Endothelial cell of umbilical vein (primary cell): ENCODE results near the gene STUM. TPM values are rescaled to one million over a fixed set of nuclear protein-coding genes. Genes with fewer than 3 reads are reported as not detected.

ENCODE experiments used
- BruUV-seq: library from RNA; stranded (reverse); fragments of 400-500 nt; replicated peaks from 2 replicates; lab custom pipeline; 2021; lab: Mats Ljungman, UMichigan
- CTCF ChIA-PET: fragments of 300-600, 350-600 bp; sonication (Branson Sonifier 250); formaldehyde crosslinking; loops from one replicate; lab custom pipeline; 2021; ENCODE audit warnings: antibody characterized with exemption, inconsistent platforms; lab: Charles Lee
- POLR2A ChIA-PET: fragments of 300-600, 350-600 bp; sonication (Branson Sonifier 250); formaldehyde crosslinking; loops from one replicate; lab custom pipeline; 2021; ENCODE audit warnings: antibody characterized with exemption, inconsistent platforms; lab: Charles Lee
- DNase-seq: peaks from one replicate; pipeline ENCODE4 v3.0.0-alpha.2; 2011; ENCODE audit warnings: low read depth, low spot score
- FAIRE-seq: peaks from 2 replicates; lab custom pipeline; 2011; peaks lifted over from hg19 to GRCh38; lab: Jason Lieb, UNC
- H2AFZ ChIP-seq: 2 replicates; pipeline ENCODE4 v1.6.0; 2012; ENCODE audit warnings: low read depth, low read length, control low read depth, inconsistent platforms
- H3K27ac ChIP-seq: 2 replicates; pipeline ENCODE4 v1.5.1; 2011; ENCODE audit warnings: low read depth, mild to moderate bottlenecking, control low read depth, low read length, moderate library complexity; ENCODE audit not compliant: insufficient read depth
- H3K27me3 ChIP-seq, 2 experiments: 2 replicates each; pipeline versions ENCODE4 v1.6.0 to v1.6.1; 2011; ENCODE audit warnings: low read length in 2 of 2, mixed read lengths in 1 of 2; ENCODE audit not compliant: control insufficient read depth in 2 of 2, insufficient read depth in 2 of 2
- H3K36me3 ChIP-seq, 2 experiments: 2 replicates in 1 of 2; 3 replicates in 1 of 2; pipeline ENCODE4 v1.5.1; 2011; ENCODE audit warnings: low read length in 2 of 2, mild to moderate bottlenecking in 1 of 2, moderate library complexity in 1 of 2; ENCODE audit not compliant: control insufficient read depth in 2 of 2, insufficient read depth in 2 of 2; ENCODE audit errors: extremely low read depth in 1 of 2
- H3K4me1 ChIP-seq: 3 replicates; pipeline ENCODE4 v1.5.1; 2011; ENCODE audit warnings: mild to moderate bottlenecking, low read length; ENCODE audit not compliant: control insufficient read depth, insufficient read depth; ENCODE audit errors: extremely low read depth
- H3K4me2 ChIP-seq: 2 replicates; pipeline ENCODE4 v1.6.1; 2011; ENCODE audit warnings: low read length, control low read depth, mixed read lengths; ENCODE audit not compliant: insufficient read depth
- H3K4me3 ChIP-seq, 3 experiments: fragments of 200-600 bp in 1 of 3; sonication (generic), shearing (Covaris generic) in 1 of 3; replicated peaks in 1 of 3; 2 replicates each; pipeline ENCODE4 v1.5.1; 2011 to 2016; ENCODE audit warnings: control low read depth in 3 of 3, low read length in 3 of 3, mild to moderate bottlenecking in 2 of 3, inconsistent platforms in 1 of 3, low read depth in 1 of 3, moderate library complexity in 1 of 3; ENCODE audit not compliant: insufficient read depth in 1 of 3
- H3K79me2 ChIP-seq: 2 replicates; pipeline ENCODE4 v1.6.0; 2012; ENCODE audit warnings: low read length, inconsistent platforms; ENCODE audit not compliant: control insufficient read depth, insufficient read depth
- H3K9ac ChIP-seq: replicated peaks from 2 replicates; pipeline ENCODE3; 2011; ENCODE audit warnings: low read length, control low read depth; ENCODE audit not compliant: insufficient read depth; ENCODE audit errors: extremely low read depth
- H3K9me1 ChIP-seq: replicated peaks from 3 replicates; pipeline ENCODE4 v1.6.0; 2011; ENCODE audit warnings: mild to moderate bottlenecking, low read length; ENCODE audit not compliant: control insufficient read depth, insufficient read depth; ENCODE audit errors: extremely low read depth
- H3K9me3 ChIP-seq: replicated peaks from 2 replicates; pipeline ENCODE4 v1.5.1; 2012; ENCODE audit warnings: low read length, inconsistent platforms; ENCODE audit not compliant: control insufficient read depth, insufficient read depth
- H4K20me1 ChIP-seq: replicated peaks from 2 replicates; pipeline ENCODE3; 2011; ENCODE audit warnings: mild to moderate bottlenecking, low read length; ENCODE audit not compliant: control insufficient read depth, insufficient read depth; ENCODE audit errors: extremely low read depth
- CTCF ChIP-seq, 2 donors: IDR thresholded peaks; 1 replicate in 1 of 2; 2 replicates in 1 of 2; pipeline ENCODE4 v1.5.1; 2011; ENCODE audit warnings: low read length in 2 of 2, mild to moderate bottlenecking in 2 of 2, moderate library complexity in 2 of 2, control low read depth in 1 of 2, inconsistent platforms in 1 of 2, low read depth in 1 of 2; ENCODE audit not compliant: insufficient read depth in 1 of 2; ENCODE audit errors: extremely low read depth in 1 of 2
- EZH2 ChIP-seq: IDR thresholded peaks from 2 replicates; pipeline ENCODE4 v1.6.1; 2012; ENCODE audit warnings: borderline replicate concordance, low read depth, mild to moderate bottlenecking, moderate library complexity, low read length, inconsistent platforms; ENCODE audit not compliant: severe bottlenecking
- FOS ChIP-seq: IDR thresholded peaks from 2 replicates; pipeline ENCODE4 v1.6.1; 2011; ENCODE audit warnings: mild to moderate bottlenecking, low read length, moderate library complexity, borderline replicate concordance; ENCODE audit not compliant: insufficient read depth
- GATA2 ChIP-seq: IDR thresholded peaks from 2 replicates; pipeline ENCODE4 v1.7.0; 2011; ENCODE audit warnings: low read depth, mild to moderate bottlenecking, moderate library complexity, mixed read lengths, low read length; ENCODE audit not compliant: insufficient read length, insufficient read depth
- JUN ChIP-seq: IDR thresholded peaks from 2 replicates; pipeline ENCODE4 v1.6.1; 2011; ENCODE audit warnings: borderline replicate concordance, low read depth; ENCODE audit not compliant: insufficient read length, insufficient read depth
- MYC ChIP-seq: IDR thresholded peaks from one replicate; pipeline ENCODE4 v1.6.1; 2011; ENCODE audit warnings: mild to moderate bottlenecking, low read depth, low read length
- POLR2A ChIP-seq: IDR thresholded peaks from 2 replicates; pipeline ENCODE4 v1.6.1; 2012; ENCODE audit warnings: low read depth, mild to moderate bottlenecking, control low read depth, low read length
- POLR2AphosphoS5 ChIP-seq: IDR thresholded peaks from 2 replicates; pipeline ENCODE4 v1.6.1; 2012; ENCODE audit warnings: low read depth, mild to moderate bottlenecking, control low read depth, low read length, moderate library complexity; ENCODE audit not compliant: insufficient read depth
- dilution Hi-C: fragments of 300-500 bp; cut with MboI; formaldehyde crosslinking; loops from one replicate; pipeline ENCODE4 v1.15.0; 2019; ENCODE audit warnings: low sequenced_read_pairs; ENCODE audit not compliant: extremely low pct_ligation_motif_present
- intact Hi-C: fragments of 100-400 bp; cut with micrococcal nuclease; formaldehyde crosslinking; loops from one replicate; pipeline ENCODE4 v1.10.0; 2022
- polyA plus RNA-seq, 4 experiments: library from polyadenylated mRNA; depleted of rRNA in 3 of 4; stranded (reverse) in 3 of 4; unstranded in 1 of 4; fragments of >200 nt; gene quantifications; 2 replicates each; pipeline versions ENCODE4 v1.2.1 to v1.2.3, GENCODE V29; 2011 to 2012; ENCODE audit warnings: missing spikeins in 1 of 4
- total RNA-seq: library from RNA; stranded (reverse); gene quantifications from 2 replicates; pipeline ENCODE4 v1.2.3, GENCODE V29; 2021
- TF ChIP-seq, protein P1 (sequence below): IDR thresholded peaks from 2 replicates; pipeline ENCODE4 v1.6.1; 2011; ENCODE audit not compliant: insufficient read depth, insufficient read length

The STUM gene
- total and polyA plus RNA-seq, 2 donors (not counting 3 experiments of a cell fraction or from before 2014, with no cell fraction given), result not detected

DNA sequence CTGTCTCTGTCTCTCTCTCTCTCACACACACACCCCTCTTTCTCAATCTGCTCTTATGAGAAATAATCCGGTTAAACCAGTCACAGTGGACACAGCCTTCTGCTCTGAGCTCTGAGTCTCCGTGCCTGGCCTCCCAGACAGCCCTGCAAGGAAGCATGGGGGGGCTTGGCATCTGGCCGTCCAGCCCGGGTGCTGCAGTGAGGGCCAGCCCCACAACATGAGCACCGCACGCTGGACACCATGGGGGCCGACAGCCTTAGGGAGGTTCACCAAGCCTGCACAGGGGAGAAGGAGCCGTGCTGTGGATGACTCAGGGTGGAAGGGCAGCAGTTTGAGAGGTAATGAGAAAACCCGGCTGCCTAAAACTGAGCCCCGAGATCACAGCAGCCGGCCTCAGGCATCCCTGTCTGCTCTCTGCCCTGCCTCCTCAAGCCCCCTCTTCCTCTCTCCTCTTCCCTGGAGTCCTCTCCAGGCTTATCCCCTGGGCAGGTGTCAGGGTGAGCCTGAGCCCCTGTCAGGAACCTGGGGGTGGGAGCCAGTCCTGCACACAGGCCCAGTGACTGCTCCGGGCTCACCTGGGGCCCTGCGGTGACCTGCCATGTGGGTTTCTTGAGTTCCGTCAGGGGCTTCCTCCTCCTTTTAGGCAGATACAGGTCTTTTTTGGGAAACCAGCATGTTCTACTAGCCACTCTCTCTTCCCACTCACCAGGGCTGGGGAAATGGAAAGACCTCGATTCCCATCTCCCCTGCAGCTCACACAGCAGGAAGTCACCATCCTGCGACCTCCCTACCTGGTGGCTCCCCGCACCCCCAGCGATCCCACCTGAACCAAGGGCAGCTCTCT, 97.7 kb downstream of the STUM start:
- Histone ChIP-seq H3K4me1 (peaks cover 12% of the 10 kb centered on the region), H3K9ac (no peak overlapping the region), H3K27me3 (no peaks in the 10 kb centered on the region), H4K20me1 (no peaks in the 10 kb centered on the region), H3K9me3 (no peaks in the 10 kb centered on the region), H3K9me1 (no peaks in the 10 kb centered on the region), H3K4me3 (no peak overlapping the region), H3K4me2 (no peak overlapping the region), H3K36me3 (peaks cover 0 to 23% of the 10 kb centered on the region in 2 experiments), H3K79me2 (no peaks in the 10 kb centered on the region), H2AFZ (no peak overlapping the region), H3K27ac (no peak overlapping the region)
- no TSS peak for BruUV-seq
- TF ChIP-seq GATA2 (no peak), EZH2 (no peak), FOS (no peak)
- no peak for FAIRE-seq
- intact Hi-C loops (no loop called here), dilution Hi-C loops (no loop called here)
- no peak for DNase-seq
- POLR2A ChIA-PET, result no interaction called here
- CTCF ChIA-PET, result no interaction called here

DNA sequence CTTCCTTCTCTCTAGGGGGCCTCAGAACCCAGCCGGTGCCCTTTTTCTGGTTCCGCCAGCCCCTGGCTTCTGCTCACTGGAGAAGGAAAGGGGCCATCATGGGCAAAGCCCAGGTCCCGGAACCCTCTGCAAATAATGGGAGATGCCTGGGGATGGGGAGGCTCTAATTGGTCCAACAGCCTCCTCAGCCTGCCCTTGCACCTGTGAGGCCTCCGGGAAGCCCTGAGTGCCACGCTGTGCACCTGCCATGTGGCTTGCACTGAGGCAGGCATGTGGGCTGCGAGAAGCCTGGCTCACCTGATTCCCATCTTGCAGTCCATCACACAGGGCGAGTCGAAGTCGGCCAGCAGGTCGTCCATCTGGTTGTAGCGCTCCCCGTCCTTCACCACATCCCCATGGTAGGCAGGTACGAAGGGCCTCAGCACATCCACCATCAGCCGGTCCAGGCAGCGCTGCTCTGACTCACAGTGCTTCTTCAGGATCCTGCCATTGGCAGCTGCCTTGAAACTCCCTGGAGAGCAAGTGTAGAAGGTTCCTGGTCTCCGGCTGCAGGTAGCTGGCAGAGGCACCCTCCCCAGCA, 98.4 kb downstream of the STUM start:
- dilution Hi-C loops (no loop called here), intact Hi-C loops (no loop called here)
- ChIA-PET POLR2A (no interaction called here), CTCF (interaction anchor here (1.6 kb wide), 1 partner anchor 21 kb away, joined by 5 read pairs; no protein-coding TSS in a partner anchor)
- Histone ChIP-seq H3K36me3 (peaks cover 0 to 23% of the 10 kb centered on the region in 2 experiments), H3K9me3 (no peaks in the 10 kb centered on the region), H4K20me1 (no peaks in the 10 kb centered on the region), H3K9me1 (no peaks in the 10 kb centered on the region), H3K79me2 (no peaks in the 10 kb centered on the region), H2AFZ (no peak overlapping the region), H3K4me2 (no peak overlapping the region), H3K4me1 (peaks cover 12% of the 10 kb centered on the region), H3K4me3 (no peak overlapping the region), H3K9ac (no peak overlapping the region), H3K27me3 (no peaks in the 10 kb centered on the region), H3K27ac (no peak overlapping the region)
- TF ChIP-seq MYC (no peak), GATA2 (no peak), FOS (no peak), EZH2 (no peak), POLR2A (no peak), POLR2AphosphoS5 (no peak), CTCF (IDR thresholded peaks at IDR 0.05; ENCODE audit: extremely low read depth in 1 of 2, insufficient read depth in 1 of 2, low read depth in 1 of 2, low read length in 2 of 2) (no peak), JUN (no peak)
- TF ChIP-seq, protein P1, sequence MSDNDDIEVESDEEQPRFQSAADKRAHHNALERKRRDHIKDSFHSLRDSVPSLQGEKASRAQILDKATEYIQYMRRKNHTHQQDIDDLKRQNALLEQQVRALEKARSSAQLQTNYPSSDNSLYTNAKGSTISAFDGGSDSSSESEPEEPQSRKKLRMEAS, result no peak
- no TSS peak for BruUV-seq
- no peak for FAIRE-seq
- no peak for DNase-seq
